ENCODE data around the gene C6orf15. TPM values are rescaled to one million over a fixed set of nuclear protein-coding genes. Genes with fewer than 3 reads are reported as not detected.

C6orf15 gene
- not detected for total RNA-seq

DNA sequence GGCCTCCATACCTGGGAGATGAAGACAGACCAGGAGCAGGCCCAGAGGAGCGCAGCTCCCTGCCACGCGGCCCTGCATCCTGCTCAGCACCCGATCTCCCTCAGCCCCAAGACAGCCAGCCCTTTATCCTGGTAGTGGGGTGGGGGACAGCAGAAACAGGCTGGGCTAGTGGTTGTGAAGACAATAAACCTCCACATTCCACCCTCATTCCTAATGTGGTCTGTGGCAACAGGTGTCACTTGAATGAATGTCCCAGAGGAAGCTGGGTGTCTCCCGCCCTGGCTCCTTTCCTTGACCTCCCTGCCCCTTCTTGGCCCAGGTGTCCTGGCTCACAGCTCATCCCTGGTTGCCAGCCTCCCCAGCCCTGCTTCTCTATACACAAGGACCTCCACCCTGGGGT lies at the start of gene C6orf15:
TSS of gene C6orf15 (minus strand) at position 98 of the 400 bp plus-strand sequence. CDS start at position 78, 20 bp downstream.
- ATAC-seq, result no peak

DNA sequence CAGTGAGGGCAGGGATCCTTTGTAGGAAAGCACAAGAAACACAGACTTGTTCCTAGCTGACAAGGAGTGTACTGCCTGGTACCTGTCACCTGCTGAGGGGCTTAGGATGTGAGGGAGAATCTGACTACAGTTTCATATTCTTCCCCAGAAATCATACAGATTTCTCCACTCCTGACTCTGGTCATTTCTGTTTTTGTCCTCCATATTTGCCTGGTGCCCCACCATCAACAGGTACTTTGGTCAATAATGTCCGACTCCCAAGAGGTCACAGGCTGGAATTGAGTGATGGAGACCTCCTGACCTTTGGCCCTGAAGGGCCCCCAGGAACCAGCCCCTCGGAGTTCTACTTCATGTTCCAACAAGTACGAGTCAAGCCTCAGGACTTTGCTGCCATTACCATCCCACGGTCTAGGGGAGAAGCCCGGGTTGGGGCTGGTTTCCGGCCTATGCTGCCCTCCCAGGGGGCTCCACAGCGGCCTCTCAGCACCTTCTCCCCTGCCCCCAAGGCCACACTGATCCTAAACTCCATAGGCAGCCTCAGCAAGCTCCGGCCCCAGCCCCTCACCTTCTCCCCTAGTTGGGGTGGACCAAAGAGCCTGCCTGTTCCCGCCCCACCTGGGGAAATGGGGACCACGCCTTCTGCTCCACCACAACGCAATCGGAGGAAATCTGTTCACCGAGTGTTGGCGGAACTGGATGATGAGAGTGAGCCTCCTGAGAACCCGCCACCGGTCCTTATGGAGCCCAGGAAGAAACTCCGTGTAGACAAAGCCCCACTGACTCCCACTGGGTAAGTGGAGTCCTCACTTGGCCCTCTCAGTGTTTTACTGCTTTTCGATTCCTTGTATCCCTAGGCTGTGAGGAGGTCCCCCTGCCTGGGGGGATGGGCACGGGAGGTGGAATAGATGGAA lies 49.1 kb upstream of the C6orf15 start:
- ChIA-PET CTCF (interaction anchor here (1.4 kb wide), 1 partner anchor 205 kb away, joined by 4 read pairs; no protein-coding TSS in a partner anchor), POLR2A (no interaction called here)
- H3K36me3 Mint-ChIP-seq (ENCODE audit: low read depth), result peaks cover 59% of the 10 kb centered on the region
- no peaks in the 10 kb centered on the region for H3K9me3 Mint-ChIP-seq (ENCODE audit: insufficient read depth)
- no peaks in the 10 kb centered on the region for H3K27me3 Mint-ChIP-seq (ENCODE audit: low read depth)
- H3K4me1 Mint-ChIP-seq (ENCODE audit: low read depth), result peaks cover 43% of the 10 kb centered on the region
- no peak overlapping the region for H3K27ac Mint-ChIP-seq
- peak overlapping the region; percentile 27 for H3K4me3 Mint-ChIP-seq
- ATAC-seq (no peak), DNase-seq (no peak)

More for the DNA sequence above, at the start of gene C6orf15:
- Mint-ChIP-seq H3K4me1 (ENCODE audit: low read depth) (no peaks in the 10 kb centered on the region), H3K27me3 (ENCODE audit: low read depth) (peaks cover 15% of the 10 kb centered on the region), H3K27ac (no peak within 1 kb of the TSS), H3K9me3 (ENCODE audit: insufficient read depth) (no peaks in the 10 kb centered on the region), H3K4me3 (no peak within 1 kb of the TSS), H3K36me3 (ENCODE audit: low read depth) (no peaks in the 10 kb centered on the region)
- ChIA-PET CTCF (interaction anchor here (1.8 kb wide), 1 partner anchor 25 kb away, joined by 5 read pairs; no protein-coding TSS in a partner anchor), POLR2A (no interaction called here)
- DNase-seq, result no peak

DNA sequence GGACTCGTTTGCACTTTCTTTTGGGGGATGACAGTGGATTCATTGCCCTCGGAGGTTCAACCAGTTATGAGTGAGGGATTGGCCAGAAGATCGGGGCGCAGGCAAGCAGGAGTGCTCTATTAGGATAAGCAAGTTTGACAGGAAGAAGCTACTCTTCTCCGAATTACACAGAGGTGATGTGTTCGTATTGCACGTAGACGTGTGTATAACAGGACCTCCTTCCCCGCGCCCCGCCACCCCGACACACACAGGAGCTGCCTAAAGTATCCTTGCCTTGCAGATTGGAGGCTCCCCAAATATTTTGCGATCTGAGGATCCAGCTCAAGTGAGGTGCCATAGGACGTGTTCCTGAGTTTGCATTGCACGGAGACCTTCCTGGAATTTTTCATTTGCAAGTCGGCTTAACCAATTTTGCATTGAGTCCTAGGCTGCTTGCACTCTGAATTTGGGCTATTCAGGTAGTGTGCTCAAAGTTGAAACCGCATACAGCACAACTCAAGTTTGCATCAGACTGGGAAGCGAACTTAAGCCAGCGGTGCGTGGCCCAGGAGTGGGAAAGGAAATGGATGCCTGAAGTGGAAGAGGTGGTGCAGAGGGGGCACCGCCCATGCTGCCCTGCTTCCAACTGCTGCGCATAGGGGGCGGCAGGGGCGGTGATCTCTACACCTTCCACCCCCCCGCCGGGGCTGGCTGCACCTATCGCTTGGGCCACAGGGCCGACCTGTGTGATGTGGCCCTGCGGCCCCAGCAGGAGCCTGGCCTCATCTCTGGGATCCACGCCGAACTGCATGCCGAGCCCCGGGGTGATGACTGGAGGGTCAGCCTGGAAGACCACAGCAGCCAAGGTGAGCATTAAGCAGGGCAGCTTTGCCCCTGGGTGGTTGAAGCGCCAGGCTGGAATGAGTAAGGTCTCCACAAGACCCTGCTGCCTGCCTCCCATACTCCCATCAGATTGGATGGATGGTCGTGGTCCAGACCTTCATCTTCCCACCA lies 46.8 kb upstream of the C6orf15 start:
- Mint-ChIP-seq H3K4me3 (peak overlapping the region; percentile 91), H3K9me3 (ENCODE audit: insufficient read depth) (no peaks in the 10 kb centered on the region), H3K27me3 (ENCODE audit: low read depth) (no peaks in the 10 kb centered on the region), H3K4me1 (ENCODE audit: low read depth) (peaks cover 45% of the 10 kb centered on the region), H3K27ac (peak overlapping the region; percentile 81), H3K36me3 (ENCODE audit: low read depth) (peaks cover 62% of the 10 kb centered on the region)
- peak; percentile 55 for DNase-seq
- peak; percentile 22 for ATAC-seq
- CTCF ChIA-PET, result interaction anchor here (0.8 to 4.0 kb wide), 13 partner anchors 11 to 240 kb away, joined by 3 to 21 read pairs (median 4); partner anchors contain the start of gene PSORS1C2
- POLR2A ChIA-PET, result interaction anchor here (0.6 to 1.6 kb wide), 10 partner anchors 10 to 471 kb away, joined by 3 to 7 read pairs (median 3); no protein-coding TSS in a partner anchor

DNA sequence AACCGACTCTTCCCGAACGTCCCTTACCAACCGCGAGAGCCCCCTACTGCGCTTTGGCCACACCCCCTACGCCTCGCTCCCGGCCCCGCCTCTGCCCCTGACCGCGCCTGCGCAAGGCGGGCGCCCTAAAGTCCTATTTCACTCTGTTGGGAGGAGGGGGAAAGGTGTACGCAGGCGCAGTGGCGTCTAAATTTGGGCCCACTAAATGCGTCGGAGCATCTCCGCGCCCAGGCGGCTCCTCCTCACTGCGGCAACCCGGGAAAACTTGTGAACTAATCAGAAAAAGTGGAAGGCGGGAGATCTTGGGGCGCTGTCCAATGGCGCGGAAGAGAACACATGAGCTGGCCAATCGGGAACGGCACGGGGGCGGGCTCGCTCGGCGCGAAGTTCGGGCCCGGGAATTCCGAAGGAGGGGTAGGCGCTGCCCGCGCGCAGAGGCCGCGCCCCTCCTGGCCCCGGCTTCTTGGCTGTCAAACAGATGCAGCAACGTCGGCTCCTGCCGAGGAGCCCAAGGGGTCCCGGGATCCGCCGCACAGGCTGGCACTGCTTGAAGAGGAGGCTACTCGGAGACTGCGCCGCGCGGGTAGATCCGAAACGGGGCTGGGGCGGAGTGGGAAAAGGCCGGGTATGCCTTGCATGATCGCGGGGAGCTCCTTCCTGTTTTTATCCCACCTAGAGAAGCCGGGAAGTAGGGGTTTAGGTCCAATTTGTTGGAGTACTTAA lies 45.9 kb upstream of the C6orf15 start, which contains the start of gene TCF19:
TSS of gene TCF19 (plus strand) at position 450 of the 723 bp plus-strand sequence. CDS start 881 bp downstream, outside the sequence.
- H3K4me1 Mint-ChIP-seq (ENCODE audit: low read depth), result peaks cover 40% of the 10 kb centered on the region
- no peaks in the 10 kb centered on the region for H3K9me3 Mint-ChIP-seq (ENCODE audit: insufficient read depth)
- CTCF ChIA-PET, result interaction anchor here (0.8 to 4.0 kb wide), 11 partner anchors 10 to 241 kb away, joined by 3 to 21 read pairs (median 4); no protein-coding TSS in a partner anchor
- POLR2A ChIA-PET, result interaction anchor here (0.6 to 1.6 kb wide), 8 partner anchors 11 to 470 kb away, joined by 3 to 7 read pairs (median 3); no protein-coding TSS in a partner anchor
- peaks cover 57% of the 10 kb centered on the region for H3K36me3 Mint-ChIP-seq (ENCODE audit: low read depth)
- peak; percentile 95 for ATAC-seq
- peak; percentile 100 for DNase-seq
- no peaks in the 10 kb centered on the region for H3K27me3 Mint-ChIP-seq (ENCODE audit: low read depth)
- H3K27ac Mint-ChIP-seq, result peak within 1 kb of the TSS; percentile 81
- peak within 1 kb of the TSS; percentile 91 for H3K4me3 Mint-ChIP-seq

DNA sequence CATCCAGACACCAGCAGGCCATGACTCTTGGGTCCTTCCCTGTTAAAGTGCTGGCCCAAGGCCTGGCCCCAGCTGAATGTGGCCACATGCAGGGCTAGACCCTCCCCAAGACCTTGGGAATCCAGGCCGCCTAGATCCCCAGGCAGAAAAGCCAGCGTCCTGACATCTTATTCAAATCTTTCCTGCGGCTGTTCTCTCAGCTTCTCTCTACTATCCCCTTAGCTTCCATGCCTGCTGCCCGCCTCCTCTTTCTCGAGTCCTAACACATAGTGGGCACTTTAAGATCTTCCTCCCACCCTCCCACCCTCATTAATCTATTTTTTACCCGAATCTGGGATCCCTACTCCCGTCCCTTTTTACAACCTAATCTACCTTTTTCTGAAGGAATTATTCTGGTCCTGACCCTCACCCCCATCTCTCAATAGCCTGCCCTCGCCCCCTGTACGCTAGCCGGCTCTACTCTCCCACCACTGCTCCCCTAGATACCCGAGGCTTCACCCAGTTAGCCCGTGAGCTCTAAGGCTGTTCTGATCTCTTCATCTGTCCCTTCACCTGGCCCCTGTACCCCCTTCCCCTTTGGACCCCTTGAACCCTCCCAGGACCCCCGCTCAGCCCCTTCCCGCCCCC lies 45.3 kb upstream of the C6orf15 start, which contains the start of gene CCHCR1:
TSS of gene CCHCR1 (minus strand) at position 290 of the 627 bp plus-strand sequence. CDS start at position 88, 202 bp downstream.
- Mint-ChIP-seq H3K27me3 (ENCODE audit: low read depth) (no peaks in the 10 kb centered on the region), H3K27ac (peak within 1 kb of the TSS; percentile 81), H3K4me3 (peak within 1 kb of the TSS; percentile 91), H3K4me1 (ENCODE audit: low read depth) (peaks cover 38% of the 10 kb centered on the region), H3K36me3 (ENCODE audit: low read depth) (peaks cover 52% of the 10 kb centered on the region), H3K9me3 (ENCODE audit: insufficient read depth) (no peaks in the 10 kb centered on the region)
- peak; percentile 43 for ATAC-seq
- ChIA-PET POLR2A (interaction anchor here (0.6 to 1.4 kb wide), 2 partner anchors 24 to 243 kb away, joined by 3 read pairs; no protein-coding TSS in a partner anchor), CTCF (interaction anchor here (0.9 to 4.0 kb wide), 8 partner anchors 10 to 242 kb away, joined by 3 to 21 read pairs (median 5); no protein-coding TSS in a partner anchor)
- no peak for DNase-seq

DNA sequence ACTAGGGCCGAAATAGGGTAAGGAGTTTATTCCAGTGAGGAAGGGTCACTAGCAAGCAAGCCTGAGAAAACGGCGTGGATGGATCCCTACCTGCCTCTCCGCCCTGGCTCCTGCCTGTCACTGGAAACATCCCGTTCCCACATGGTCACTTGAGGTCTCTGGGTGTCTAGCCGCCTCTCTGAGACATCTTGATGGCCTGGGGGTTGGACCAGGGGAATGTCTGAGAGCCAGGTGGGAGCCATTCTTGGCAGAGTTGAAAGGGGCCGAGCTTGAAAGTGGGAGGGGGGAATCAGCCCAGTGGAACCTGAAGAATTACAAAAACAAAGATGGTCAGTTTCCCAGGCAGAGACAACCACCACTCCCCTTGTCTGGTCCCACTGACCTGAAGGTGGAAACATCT lies 44.3 kb upstream of the C6orf15 start:
- Mint-ChIP-seq H3K36me3 (ENCODE audit: low read depth) (peaks cover 43% of the 10 kb centered on the region), H3K9me3 (ENCODE audit: insufficient read depth) (no peaks in the 10 kb centered on the region), H3K4me3 (peak overlapping the region; percentile 91), H3K4me1 (ENCODE audit: low read depth) (peaks cover 34% of the 10 kb centered on the region), H3K27ac (no peak overlapping the region), H3K27me3 (ENCODE audit: low read depth) (no peaks in the 10 kb centered on the region)
- POLR2A ChIA-PET, result no interaction called here
- CTCF ChIA-PET, result interaction anchor here (4.0 kb wide), 1 partner anchor 210 kb away, joined by 21 read pairs; no protein-coding TSS in a partner anchor
- DNase-seq (no peak), ATAC-seq (no peak)

DNA sequence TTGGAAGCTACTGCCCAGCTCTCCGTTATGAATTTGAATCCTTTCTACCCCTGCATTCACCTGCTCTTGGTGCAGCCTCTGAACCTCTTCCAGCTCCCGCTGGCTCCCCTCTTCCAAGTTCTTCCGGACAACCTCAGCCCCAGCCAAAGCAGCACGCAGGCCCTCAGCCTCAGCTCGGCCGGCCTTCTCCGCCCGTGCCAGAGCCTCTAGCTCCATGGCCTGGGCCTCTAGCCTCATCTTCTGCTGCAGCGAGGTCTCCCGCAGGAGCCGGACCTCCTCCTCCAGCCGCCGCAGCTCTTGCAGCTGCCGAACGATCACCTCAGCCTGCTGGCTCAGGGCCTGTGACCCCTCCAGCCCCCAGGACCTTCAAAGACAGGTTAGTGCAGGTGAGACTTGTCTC lies 42.1 kb upstream of the C6orf15 start:
- DNase-seq (no peak), ATAC-seq (no peak)
- no peaks in the 10 kb centered on the region for H3K9me3 Mint-ChIP-seq (ENCODE audit: insufficient read depth)
- no peak overlapping the region for H3K4me3 Mint-ChIP-seq
- ChIA-PET CTCF (interaction anchor here (1.3 kb wide), 1 partner anchor 212 kb away, joined by 3 read pairs; no protein-coding TSS in a partner anchor), POLR2A (no interaction called here)
- H3K27me3 Mint-ChIP-seq (ENCODE audit: low read depth), result no peaks in the 10 kb centered on the region
- H3K4me1 Mint-ChIP-seq (ENCODE audit: low read depth), result peaks cover 14% of the 10 kb centered on the region
- H3K36me3 Mint-ChIP-seq (ENCODE audit: low read depth), result peaks cover 33% of the 10 kb centered on the region
- no peak overlapping the region for H3K27ac Mint-ChIP-seq

DNA sequence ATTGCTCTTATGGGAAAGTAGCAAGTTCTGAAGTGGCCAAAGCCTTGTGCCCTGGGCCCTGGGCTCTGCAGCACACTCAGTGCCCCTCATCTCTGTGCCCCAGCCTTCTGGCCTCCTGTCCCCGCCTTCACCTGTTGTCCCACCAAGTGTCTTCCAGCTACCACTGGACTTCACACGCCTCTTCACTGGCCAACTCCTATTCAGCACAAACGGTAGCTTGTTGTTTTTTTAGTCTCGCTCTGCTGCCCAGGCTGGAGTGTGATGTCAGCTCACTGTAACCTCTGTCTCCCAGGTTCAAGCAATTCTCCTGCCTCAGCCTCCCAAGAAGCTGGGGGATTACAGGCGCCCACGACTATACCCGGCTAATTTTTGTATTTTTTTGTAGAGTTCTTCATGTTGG lies 40.4 kb upstream of the C6orf15 start:
- Mint-ChIP-seq H3K27me3 (ENCODE audit: low read depth) (no peaks in the 10 kb centered on the region), H3K9me3 (ENCODE audit: insufficient read depth) (no peaks in the 10 kb centered on the region), H3K4me1 (ENCODE audit: low read depth) (peaks cover 12% of the 10 kb centered on the region), H3K36me3 (ENCODE audit: low read depth) (peaks cover 19% of the 10 kb centered on the region), H3K4me3 (no peak overlapping the region), H3K27ac (peak overlapping the region; percentile 52)
- DNase-seq (no peak), ATAC-seq (no peak)
- CTCF ChIA-PET, result interaction anchor here (0.7 kb wide), 2 partner anchors 14 to 214 kb away, joined by 3 read pairs; partner anchors contain the start of gene PSORS1C2
- POLR2A ChIA-PET, result no interaction called here

DNA sequence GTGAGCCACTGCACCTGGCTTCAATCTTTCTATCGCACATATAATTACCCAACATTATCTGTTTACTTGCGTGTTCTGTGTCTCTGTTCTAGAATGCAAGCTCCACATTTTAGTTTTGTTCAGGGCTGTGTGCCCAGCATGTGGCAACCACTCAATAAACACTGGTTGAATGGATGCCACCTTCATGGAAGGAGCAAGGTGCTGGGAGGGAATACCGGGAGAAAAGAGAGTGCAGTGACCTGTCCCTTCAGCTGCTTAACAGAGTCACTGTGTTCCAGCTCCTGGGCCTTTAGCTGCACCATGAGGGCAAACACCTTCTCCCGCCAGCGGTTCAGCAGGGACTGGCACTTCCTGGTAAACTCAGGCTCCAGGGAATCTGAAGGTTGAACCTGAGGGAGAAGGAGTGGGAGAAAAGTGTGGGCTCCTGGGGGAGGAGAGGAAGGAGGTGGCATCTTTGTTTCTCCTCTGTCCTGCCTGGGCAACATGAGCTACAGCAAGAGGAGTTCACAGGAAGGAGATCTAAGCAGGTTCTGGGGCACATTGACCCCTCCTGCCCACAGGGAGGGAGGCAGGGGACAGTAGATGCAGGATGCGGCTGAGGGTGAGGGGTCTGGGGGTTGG lies 37.6 kb upstream of the C6orf15 start:
- ChIA-PET POLR2A (no interaction called here), CTCF (no interaction called here)
- Mint-ChIP-seq H3K4me1 (ENCODE audit: low read depth) (no peaks in the 10 kb centered on the region), H3K9me3 (ENCODE audit: insufficient read depth) (no peaks in the 10 kb centered on the region), H3K27me3 (ENCODE audit: low read depth) (no peaks in the 10 kb centered on the region), H3K36me3 (ENCODE audit: low read depth) (peaks cover 16% of the 10 kb centered on the region), H3K4me3 (no peak overlapping the region), H3K27ac (no peak overlapping the region)
- DNase-seq, result no peak
- ATAC-seq, result no peak

DNA sequence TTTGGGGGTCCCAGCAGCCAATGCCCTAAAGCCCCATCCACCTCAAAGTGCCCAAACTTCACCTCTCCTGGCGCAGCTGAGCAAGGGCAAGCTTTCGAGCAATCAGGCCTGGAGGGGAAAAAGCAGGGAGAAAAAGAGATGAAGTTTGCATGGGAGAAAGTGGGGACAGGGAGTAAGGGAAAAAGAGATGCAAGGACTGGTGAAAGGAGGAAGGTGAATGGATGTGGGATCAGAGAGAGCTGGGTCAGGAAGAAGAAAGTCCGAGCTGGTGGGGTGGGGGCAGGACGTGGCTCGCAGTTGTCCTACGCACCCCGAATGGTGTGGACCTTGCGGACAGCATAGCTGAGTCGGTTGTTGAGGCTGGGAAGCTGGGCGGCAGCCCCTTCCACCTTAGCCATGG lies 33.0 kb upstream of the C6orf15 start:
- ChIA-PET CTCF (interaction anchor here (1.0 to 2.0 kb wide), 3 partner anchors 16 to 221 kb away, joined by 3 to 4 read pairs (median 4); no protein-coding TSS in a partner anchor), POLR2A (interaction anchor here (1.0 kb wide), 1 partner anchor 15 kb away, joined by 5 read pairs; no protein-coding TSS in a partner anchor)
- ATAC-seq, result no peak
- no peaks in the 10 kb centered on the region for H3K4me1 Mint-ChIP-seq (ENCODE audit: low read depth)
- no peaks in the 10 kb centered on the region for H3K27me3 Mint-ChIP-seq (ENCODE audit: low read depth)
- peaks cover 8% of the 10 kb centered on the region for H3K36me3 Mint-ChIP-seq (ENCODE audit: low read depth)
- H3K4me3 Mint-ChIP-seq, result no peak overlapping the region
- H3K27ac Mint-ChIP-seq, result no peak overlapping the region
- DNase-seq, result no peak
- no peaks in the 10 kb centered on the region for H3K9me3 Mint-ChIP-seq (ENCODE audit: insufficient read depth)

All from activated CD8-positive, alpha-beta T cell treated with anti-CD3 and anti-CD28 coated beads, Interleukin-2, amount 10 ng/mL, durations not matched to agents 7 days and 5 days (primary cell).